MM.1S (cell line): ENCODE results near the gene DENND1C.

Source experiments
- DNase-seq: peaks from one replicate; pipeline ENCODE4 v3.0.0-alpha.2; 2015
- H2AFZ ChIP-seq: fragments of 300-600 bp; sonication (generic); 2 replicates; pipeline ENCODE4 v1.6.0; 2016; ENCODE audit warnings: antibody characterized with exemption, low read length
- H3F3A ChIP-seq: fragments of 300-600 bp; sonication (generic); 2 replicates; pipeline ENCODE4 v1.6.1; 2016; ENCODE audit warnings: mild to moderate bottlenecking, antibody characterized with exemption, low read length, moderate library complexity, mixed read lengths; ENCODE audit not compliant: insufficient read depth
- H3K27ac ChIP-seq: fragments of 300-600 bp; sonication (generic); 2 replicates; pipeline ENCODE4 v1.5.1; 2016; ENCODE audit warnings: mild to moderate bottlenecking, low read length
- H3K27me3 ChIP-seq: fragments of 300-600 bp; sonication (generic); replicated peaks from 2 replicates; pipeline ENCODE4 v1.6.0; 2016; ENCODE audit warnings: low read length; ENCODE audit not compliant: insufficient read depth
- H3K36me3 ChIP-seq: fragments of 300-600 bp; sonication (generic); replicated peaks from 2 replicates; pipeline ENCODE4 v1.6.1; 2016; ENCODE audit warnings: mild to moderate bottlenecking, low read length, mixed read lengths; ENCODE audit not compliant: insufficient read depth
- H3K4me1 ChIP-seq: fragments of 300-600 bp; sonication (generic); 2 replicates; pipeline ENCODE4 v1.6.1; 2016; ENCODE audit warnings: low read length, mixed read lengths
- H3K4me2 ChIP-seq: fragments of 300-600 bp; sonication (generic); 2 replicates; pipeline ENCODE4 v1.6.0; 2016; ENCODE audit warnings: low read depth, low read length
- H3K4me3 ChIP-seq: fragments of 300-600 bp; sonication (generic); 2 replicates; pipeline ENCODE4 v1.5.1; 2016; ENCODE audit warnings: low read length, mixed read lengths
- H3K79me2 ChIP-seq: fragments of 300-600 bp; sonication (generic); 2 replicates; pipeline ENCODE4 v1.6.1; 2016; ENCODE audit warnings: mixed run types, low read length, mixed read lengths
- H3K9ac ChIP-seq: fragments of 300-600 bp; sonication (generic); 2 replicates; pipeline ENCODE4 v1.6.1; 2016; ENCODE audit warnings: low read length, mixed read lengths
- H3K9me2 ChIP-seq: fragments of 300-600 bp; sonication (generic); replicated peaks from 2 replicates; pipeline ENCODE4 v1.6.1; 2016; ENCODE audit warnings: mild to moderate bottlenecking, low read length, mixed read lengths; ENCODE audit not compliant: insufficient read depth
- H3K9me3 ChIP-seq: fragments of 300-600 bp; sonication (generic); replicated peaks from 2 replicates; pipeline ENCODE4 v1.6.1; 2016; ENCODE audit warnings: mild to moderate bottlenecking, low read length, mixed read lengths; ENCODE audit not compliant: insufficient read depth
- H4K20me1 ChIP-seq: fragments of 300-600 bp; sonication (generic); 2 replicates; pipeline ENCODE4 v1.6.1; 2016; ENCODE audit warnings: mild to moderate bottlenecking, low read length, moderate library complexity, mixed read lengths; ENCODE audit not compliant: insufficient read depth
- EZH2 ChIP-seq: fragments of 300-600 bp; sonication (generic); optimal IDR thresholded peaks from 2 replicates; pipeline ENCODE3; 2017; ENCODE audit warnings: low read depth, mild to moderate bottlenecking, antibody characterized with exemption, low read length, mixed read lengths
- EZH2phosphoT487 ChIP-seq: fragments of 300-600 bp; sonication (generic); IDR thresholded peaks from 2 replicates; pipeline ENCODE4 v1.6.1; 2018; ENCODE audit warnings: antibody characterized with exemption, low read length
- TF ChIP-seq, protein P1 (sequence below): fragments of 300-600 bp; sonication (generic); IDR thresholded peaks from 2 replicates; pipeline ENCODE4 v1.5.1; 2016; ENCODE audit warnings: antibody characterized with exemption, low read length, mixed read lengths

Gene DENND1C

DNA sequence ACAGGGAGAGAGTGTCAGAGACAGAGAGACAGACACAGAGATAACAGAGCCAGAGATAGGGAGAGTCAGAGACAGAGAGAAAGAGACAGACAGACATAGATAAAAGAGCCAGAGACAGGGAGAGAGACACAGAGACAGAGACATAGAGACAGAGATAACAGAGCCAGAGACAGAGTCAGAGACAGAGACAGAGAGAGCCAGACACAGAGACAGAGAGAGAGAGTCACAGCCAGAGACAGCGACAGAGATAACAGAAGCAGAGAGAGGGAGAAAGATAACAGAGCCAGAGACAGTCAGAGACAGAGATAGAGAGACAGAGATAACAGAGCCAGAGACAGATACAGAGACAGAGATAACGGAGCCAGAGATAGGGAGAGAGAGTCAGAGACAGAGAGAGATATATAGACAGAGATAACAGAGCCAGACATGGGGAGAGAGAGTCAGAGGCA is 48.4 kb upstream of the DENND1C start:
- Histone ChIP-seq H3K9ac (no peak overlapping the region; the same call in 1 of the 2 replicates), H3K4me3 (no peak overlapping the region), H3K4me1 (peaks cover 9% of the 10 kb centered on the region), H2AFZ (no peak overlapping the region), H3K9me3 (no peaks in the 10 kb centered on the region), H3F3A (no peaks in the 10 kb centered on the region), H4K20me1 (no peaks in the 10 kb centered on the region), H3K27ac (no peak overlapping the region), H3K4me2 (peak overlapping the region; percentile 91; the same call in 1 of the 2 replicates), H3K79me2 (peaks cover 18% of the 10 kb centered on the region), H3K9me2 (no peaks in the 10 kb centered on the region), H3K36me3 (no peaks in the 10 kb centered on the region), H3K27me3 (peaks cover 19% of the 10 kb centered on the region)
- TF ChIP-seq, protein P1, sequence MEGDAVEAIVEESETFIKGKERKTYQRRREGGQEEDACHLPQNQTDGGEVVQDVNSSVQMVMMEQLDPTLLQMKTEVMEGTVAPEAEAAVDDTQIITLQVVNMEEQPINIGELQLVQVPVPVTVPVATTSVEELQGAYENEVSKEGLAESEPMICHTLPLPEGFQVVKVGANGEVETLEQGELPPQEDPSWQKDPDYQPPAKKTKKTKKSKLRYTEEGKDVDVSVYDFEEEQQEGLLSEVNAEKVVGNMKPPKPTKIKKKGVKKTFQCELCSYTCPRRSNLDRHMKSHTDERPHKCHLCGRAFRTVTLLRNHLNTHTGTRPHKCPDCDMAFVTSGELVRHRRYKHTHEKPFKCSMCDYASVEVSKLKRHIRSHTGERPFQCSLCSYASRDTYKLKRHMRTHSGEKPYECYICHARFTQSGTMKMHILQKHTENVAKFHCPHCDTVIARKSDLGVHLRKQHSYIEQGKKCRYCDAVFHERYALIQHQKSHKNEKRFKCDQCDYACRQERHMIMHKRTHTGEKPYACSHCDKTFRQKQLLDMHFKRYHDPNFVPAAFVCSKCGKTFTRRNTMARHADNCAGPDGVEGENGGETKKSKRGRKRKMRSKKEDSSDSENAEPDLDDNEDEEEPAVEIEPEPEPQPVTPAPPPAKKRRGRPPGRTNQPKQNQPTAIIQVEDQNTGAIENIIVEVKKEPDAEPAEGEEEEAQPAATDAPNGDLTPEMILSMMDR, result no peak
- TF ChIP-seq EZH2phosphoT487, result no peak
- no peak for TF ChIP-seq EZH2
- DNase-seq, result no peak

DNA sequence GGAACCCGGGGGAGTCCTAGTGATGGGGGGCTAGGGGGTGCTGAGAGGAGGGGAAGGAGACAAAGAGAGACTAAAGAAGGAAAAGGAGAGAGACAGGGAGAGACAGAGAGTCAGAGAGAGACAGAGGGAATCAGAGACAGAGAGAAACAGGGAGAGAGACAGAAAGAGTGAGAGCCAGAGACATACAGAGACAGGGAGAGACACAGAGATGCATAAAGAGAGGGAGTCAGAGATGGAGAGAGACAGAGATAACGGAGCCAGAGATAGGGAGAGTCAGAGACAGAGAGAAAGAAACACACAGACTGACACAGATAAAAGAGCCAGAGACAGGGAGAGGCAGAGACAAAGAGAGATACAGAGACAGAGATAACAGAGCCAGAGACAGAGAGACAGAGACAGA is 47.8 kb upstream of the DENND1C start:
- Histone ChIP-seq H3K9me2 (no peaks in the 10 kb centered on the region), H3K79me2 (peaks cover 18% of the 10 kb centered on the region), H4K20me1 (no peaks in the 10 kb centered on the region), H3K27me3 (peaks cover 19% of the 10 kb centered on the region), H3K9ac (no peak overlapping the region), H3K27ac (no peak overlapping the region), H3K4me3 (no peak overlapping the region), H3K9me3 (no peaks in the 10 kb centered on the region), H3K4me2 (no peak overlapping the region), H3K36me3 (no peaks in the 10 kb centered on the region), H3K4me1 (peaks cover 9% of the 10 kb centered on the region), H2AFZ (no peak overlapping the region), H3F3A (no peaks in the 10 kb centered on the region)
- TF ChIP-seq EZH2, result no peak
- TF ChIP-seq, protein P1, result no peak
- TF ChIP-seq EZH2phosphoT487, result no peak
- no peak for DNase-seq

DNA sequence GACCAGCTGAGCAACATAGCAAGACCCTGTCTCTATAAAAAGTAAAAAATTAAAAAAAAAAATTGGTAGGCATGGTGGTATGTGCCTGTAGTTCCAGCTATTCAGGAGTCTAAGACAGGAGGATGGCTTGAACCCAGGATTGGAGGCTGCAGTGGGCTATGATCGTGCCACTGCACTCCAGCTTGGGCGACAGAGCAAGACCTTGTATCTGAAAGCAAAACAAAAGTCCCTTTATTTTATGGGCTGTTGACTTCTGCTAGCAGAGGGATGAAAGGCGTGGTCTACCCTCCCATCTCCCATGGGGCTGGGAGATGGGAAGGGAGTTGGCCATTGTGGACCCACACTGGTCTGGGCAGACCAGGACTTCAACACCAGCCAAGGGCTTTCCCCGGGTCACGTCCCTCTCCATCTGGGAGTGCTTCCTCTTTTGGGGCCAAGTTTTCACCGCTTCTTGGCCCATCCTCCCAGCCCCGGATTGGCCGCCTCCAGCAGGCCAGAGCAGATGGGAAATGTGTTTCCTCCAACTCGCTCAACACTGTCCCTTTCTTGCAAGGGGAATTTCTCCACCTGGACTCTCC is 47.0 kb upstream of the DENND1C start:
- H2AFZ ChIP-seq, result no peak overlapping the region
- no peaks in the 10 kb centered on the region for H3F3A ChIP-seq
- H3K36me3 ChIP-seq, result no peaks in the 10 kb centered on the region
- H4K20me1 ChIP-seq, result no peaks in the 10 kb centered on the region
- DNase-seq, result no peak
- no peak overlapping the region for H3K9ac ChIP-seq
- peaks cover 18% of the 10 kb centered on the region for H3K79me2 ChIP-seq
- H3K9me2 ChIP-seq, result no peaks in the 10 kb centered on the region
- H3K27ac ChIP-seq, result no peak overlapping the region
- H3K4me3 ChIP-seq, result no peak overlapping the region
- H3K4me1 ChIP-seq, result peaks cover 9% of the 10 kb centered on the region
- no peaks in the 10 kb centered on the region for H3K9me3 ChIP-seq
- TF ChIP-seq EZH2 (no peak), EZH2phosphoT487 (no peak)
- TF ChIP-seq, protein P1, result no peak
- peaks cover 19% of the 10 kb centered on the region for H3K27me3 ChIP-seq
- no peak overlapping the region for H3K4me2 ChIP-seq
